Prostate gland (tissue), 2 donors: ENCODE measurements around the gene MGRN1.

Experiments used
- CTCF ChIP-seq, 4 experiments: fragments of 200-600 bp in 2 of 4; fragments of 450-650 bp in 2 of 4; sonication (generic) in 2 of 4; IDR thresholded peaks; 1 replicate in 3 of 4; 2 replicates in 1 of 4; pipeline ENCODE4 v1.5.1; 2016 to 2019; ENCODE audit warnings: antibody characterized with exemption in 4 of 4, mild to moderate bottlenecking in 2 of 4, moderate library complexity in 2 of 4
- POLR2A ChIP-seq: fragments of 450-650 bp; IDR thresholded peaks from one replicate; pipeline ENCODE4 v1.6.1; 2016; ENCODE audit warnings: antibody characterized with exemption, mild to moderate bottlenecking
- POLR2AphosphoS5 ChIP-seq: sonication (generic); formaldehyde crosslinking; IDR thresholded peaks from one replicate; pipeline ENCODE4 v1.6.1; 2017; ENCODE audit warnings: antibody characterized with exemption

- TF ChIP-seq CTCF (IDR thresholded peaks at IDR 0.05) = no peak
- no peak for TF ChIP-seq POLR2A
- TF ChIP-seq POLR2AphosphoS5 = no peak
Measured at GRCh38 chr16:4611337-4612021, 13.1 kb upstream of the MGRN1 start.
